GM19351 (cell line): ENCODE data around the gene BAG5.
A peak's percentile ranks its signal among the peaks of the same experiment; 100 is the strongest.
"Not testable (repeated sequence)": the region's sequence is repeated elsewhere in the genome, so short reads cannot be mapped to it uniquely, and the experiment has no call there.

Source experiments
- ATAC-seq: cut with Tn5 transposase; IDR thresholded peaks from one replicate; pipeline ENCODE4 v1.9.1; 2021; ENCODE audit warnings: mild to moderate bottlenecking, moderate library complexity; ENCODE audit not compliant: unreplicated experiment

The BAG5 gene

DNA sequence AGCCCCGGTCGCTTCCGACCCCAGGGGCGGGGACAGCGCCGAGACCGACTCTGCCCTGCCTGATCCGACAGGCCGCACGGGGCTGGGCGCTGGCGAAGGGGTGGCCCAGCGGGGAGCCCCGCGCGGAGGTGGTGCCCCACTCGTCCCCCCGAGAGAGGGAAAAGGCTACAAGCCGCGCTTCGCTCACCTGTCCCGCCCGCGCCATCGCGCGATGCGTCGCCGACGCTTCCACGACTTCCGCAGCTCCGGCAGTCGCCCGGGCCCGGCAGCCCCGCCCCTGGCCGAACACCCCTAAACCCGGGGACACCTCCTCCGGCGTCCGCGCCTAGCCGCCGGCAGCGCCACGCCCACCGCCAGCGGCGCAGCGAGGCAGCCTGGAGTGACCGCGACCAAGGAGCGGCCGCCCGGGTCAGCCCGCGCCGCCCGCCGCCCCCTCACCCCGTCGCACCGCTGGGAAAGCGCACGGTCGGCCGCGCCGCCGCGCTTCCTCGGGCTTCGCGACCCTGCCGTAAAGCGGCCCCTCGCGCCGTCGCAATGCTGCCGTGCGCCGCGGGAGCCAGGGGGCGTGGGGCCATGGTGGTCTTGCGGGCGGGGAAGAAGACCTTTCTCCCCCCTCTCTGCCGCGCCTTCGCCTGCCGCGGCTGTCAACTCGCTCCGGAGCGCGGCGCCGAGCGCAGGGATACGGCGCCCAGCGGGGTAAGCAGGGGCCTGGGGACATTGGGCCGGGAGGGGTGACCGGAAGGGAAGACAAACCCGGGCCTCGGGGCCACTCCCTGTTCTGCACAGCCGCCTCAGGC, at the start of gene BAG5, which contains the start of gene COA8:
BAG5 (minus strand) TSS at position 229 of the 797 bp plus-strand sequence. CDS start 1,493 bp downstream, outside the sequence.
COA8 (plus strand) TSS at position 532 of the 797 bp plus-strand sequence; CDS start at position 574, 42 bp downstream.
- peak; percentile 81 for ATAC-seq

DNA sequence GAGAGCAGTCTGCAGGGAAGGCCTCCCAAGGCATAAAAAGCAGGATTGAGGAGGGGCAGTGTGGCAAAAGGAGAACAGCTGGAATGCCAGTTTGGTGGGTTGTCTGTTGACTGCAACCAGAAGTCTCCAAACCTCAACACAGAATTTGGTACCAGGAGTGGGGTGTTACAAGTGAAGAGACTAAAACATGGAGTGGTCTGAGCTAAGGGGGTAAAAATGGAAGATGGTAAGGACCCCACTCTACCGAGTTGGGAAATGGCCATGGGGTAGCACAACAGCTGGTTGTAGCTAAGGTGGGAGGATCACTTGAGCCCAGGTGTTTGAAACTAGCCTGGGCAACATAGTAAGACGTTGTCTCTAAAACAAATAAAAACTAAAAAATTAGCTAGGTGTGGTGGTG, 48.8 kb upstream of the BAG5 start:
- ATAC-seq = no peak

- not testable (repeated sequence) for ATAC-seq
Observed at GRCh38 chr14:103609081-103609480, 46.6 kb upstream of the BAG5 start.

DNA sequence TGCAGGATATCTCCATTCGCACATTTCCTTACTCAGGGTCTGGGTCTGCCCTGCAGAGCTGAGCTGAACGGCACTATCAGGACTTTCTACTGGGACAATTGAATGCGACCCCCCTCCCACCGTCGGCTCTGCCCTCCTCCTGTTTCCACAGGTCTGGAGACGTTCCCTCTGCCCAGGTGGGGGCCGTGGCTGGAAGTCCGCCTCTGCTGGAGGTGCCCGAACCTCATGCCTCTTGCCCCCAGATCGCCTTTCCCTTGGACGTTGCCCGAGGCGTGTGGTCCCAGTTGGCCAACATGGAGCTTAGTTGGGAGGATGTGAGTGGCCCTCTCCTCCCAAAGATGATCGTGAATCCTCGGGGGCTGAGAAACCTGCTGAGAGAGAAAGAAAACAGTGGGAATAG, 45.4 kb upstream of the BAG5 start:
- no peak for ATAC-seq

- peak; percentile 74 for ATAC-seq
Observed at GRCh38 chr14:103606963-103607668, 44.7 kb upstream of the BAG5 start.

GRCh38 chr14:103604620-103605019, 42.2 kb upstream of the BAG5 start:
- ATAC-seq = no peak

- ATAC-seq = no peak
Observed at GRCh38 chr14:103600503-103600902, 38.0 kb upstream of the BAG5 start.

DNA sequence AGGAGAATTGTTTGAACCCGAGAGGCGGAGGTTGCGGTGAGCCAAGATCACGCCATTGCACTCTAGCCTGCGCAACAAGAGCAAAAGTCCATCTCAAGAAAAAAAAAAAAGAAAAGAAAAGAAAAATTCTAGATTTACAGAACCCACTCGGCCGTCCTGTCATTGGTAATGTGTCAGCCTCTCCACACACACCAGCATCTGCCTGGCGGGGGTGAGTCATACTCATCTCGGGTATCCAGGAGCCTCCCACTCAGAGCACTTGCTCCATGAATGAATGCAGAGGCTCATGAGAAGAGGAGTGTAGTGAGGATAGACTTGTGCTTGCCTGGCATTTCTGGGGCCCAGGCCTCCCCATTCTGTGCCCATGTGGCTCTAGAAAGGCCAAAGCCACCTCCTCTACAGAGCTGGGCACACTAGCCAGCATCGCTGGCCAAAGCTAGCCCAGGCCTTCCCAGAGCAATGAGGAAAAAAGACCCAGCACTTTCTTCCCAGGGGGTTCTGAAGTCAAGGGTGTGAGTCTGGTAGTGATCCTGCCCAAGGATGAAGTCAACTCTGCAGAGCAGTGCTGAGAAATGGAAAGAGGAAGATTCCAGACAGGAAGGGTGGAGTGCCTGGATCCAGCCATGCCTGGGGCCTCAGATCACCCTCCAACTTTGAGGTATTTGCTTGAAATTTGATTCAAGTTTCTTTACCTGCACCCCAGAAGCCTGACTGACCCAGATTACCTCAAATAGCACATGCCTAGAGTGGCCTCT, 35.3 kb upstream of the BAG5 start:
- ATAC-seq = no peak

DNA sequence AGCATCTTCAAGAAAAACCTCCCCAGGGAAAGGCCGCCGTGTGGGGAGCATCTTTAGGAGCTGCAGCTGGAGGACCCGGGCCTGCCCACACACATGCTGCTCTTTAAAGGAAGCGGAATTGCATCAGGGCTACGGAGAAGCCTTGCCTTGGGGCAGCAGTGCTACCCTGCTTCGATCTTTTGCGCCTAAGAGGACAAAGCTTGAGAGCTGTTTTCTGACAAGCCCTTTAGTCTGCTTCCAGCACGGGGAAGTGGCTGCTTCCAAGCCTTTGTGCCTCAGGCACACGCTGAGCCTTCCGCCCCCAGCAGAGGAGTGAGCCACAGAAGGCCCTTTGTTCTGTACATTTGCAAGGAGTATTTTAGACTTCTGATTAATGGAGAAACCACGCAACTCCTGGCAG, 31.8 kb upstream of the BAG5 start:
- no peak for ATAC-seq

GRCh38 chr14:103593577-103593976, 31.1 kb upstream of the BAG5 start:
- peak; percentile 81 for ATAC-seq

- ATAC-seq = no peak
Observed at GRCh38 chr14:103584326-103584915, 22.0 kb upstream of the BAG5 start.

DNA sequence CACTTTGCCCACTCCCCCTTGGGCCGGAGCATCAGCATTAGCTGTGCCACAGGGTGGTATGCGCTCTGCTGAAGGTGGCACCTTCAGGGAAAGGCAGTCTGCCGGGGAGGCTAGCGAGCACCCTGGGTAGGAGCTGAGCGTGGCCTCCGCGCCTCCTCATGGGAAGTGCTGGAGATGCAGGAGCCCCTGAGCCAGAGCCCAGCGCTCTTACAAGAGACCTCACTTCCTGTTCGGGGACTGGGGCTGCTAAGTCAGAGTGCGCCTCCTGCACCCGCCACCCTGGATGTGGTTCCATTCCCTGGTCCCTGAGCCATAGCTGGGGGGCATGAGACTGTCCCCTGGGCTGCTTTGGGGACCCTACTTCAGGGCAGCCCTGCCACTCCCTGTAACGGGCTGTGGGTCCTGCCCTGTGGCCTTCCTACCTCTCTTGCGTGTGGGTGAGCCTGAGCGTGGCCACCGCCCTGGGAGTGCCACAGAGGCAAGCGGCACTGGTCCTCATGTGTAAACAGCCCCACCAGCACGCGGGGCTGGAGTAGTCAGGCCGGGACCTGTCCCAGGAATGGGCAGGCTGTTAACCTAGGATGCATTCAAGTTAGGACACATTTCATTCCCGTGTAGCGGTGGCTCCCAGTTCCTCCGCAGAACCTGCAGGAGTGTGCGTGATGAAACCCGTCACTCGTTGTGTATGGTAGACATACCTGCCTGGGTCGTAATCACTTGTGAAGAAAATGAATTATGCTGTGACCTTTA, 19.7 kb upstream of the BAG5 start:
- no peak for ATAC-seq

DNA sequence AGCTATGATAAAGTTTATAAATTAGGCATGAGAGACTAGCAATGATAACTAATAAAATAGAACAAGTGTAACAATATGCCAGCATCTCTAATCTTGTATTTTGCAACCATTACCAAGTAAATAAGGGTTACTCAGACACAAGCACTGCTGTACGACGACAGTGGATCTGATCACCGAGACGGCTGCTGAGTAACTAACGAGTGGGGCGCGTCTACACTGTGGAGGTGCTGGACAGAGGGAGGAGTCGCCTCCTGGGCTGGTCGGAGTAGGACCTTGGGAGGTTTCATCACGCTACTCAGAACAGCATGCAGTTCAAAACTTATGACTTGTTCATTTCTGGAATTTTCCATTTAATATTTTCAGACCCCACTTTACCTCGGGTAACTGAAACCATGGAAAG, 18.7 kb upstream of the BAG5 start:
- no peak for ATAC-seq

DNA sequence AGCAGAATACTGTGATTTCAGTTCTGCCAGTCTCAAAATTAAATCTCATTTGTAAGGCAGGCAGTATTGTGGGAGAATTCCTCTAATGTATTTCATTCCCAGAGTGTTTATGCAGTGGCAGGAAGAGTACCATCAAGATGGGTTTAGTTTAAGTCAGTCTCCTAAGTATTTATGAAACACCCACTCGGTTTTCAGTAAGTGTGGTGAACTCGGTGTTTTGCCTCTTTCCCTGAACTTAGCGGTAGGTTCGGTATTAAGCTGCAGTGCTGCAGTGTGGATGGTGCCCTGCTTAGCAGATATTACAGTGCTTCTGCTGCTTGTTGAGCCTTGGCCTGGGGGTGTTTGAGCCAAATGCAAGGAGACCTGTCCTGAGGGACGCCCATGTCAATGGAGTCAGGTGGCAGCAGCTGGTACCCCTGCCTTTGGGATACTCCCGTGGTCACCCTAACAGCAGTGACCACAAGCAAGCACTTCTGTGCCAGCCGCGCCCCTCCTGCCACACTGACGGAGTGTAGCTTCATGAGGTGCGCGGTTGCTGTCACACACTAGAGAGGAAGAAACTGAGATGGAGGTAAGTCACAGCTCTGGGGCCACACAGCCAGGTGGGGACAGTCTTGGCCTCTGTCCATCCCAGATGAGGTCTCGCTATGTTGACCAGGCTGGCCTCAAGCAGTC, 16.1 kb upstream of the BAG5 start:
- no peak for ATAC-seq

GRCh38 chr14:103576371-103577024, 14.0 kb upstream of the BAG5 start:
- ATAC-seq = no peak

GRCh38 chr14:103574707-103575285, 12.3 kb upstream of the BAG5 start:
- no peak for ATAC-seq

DNA sequence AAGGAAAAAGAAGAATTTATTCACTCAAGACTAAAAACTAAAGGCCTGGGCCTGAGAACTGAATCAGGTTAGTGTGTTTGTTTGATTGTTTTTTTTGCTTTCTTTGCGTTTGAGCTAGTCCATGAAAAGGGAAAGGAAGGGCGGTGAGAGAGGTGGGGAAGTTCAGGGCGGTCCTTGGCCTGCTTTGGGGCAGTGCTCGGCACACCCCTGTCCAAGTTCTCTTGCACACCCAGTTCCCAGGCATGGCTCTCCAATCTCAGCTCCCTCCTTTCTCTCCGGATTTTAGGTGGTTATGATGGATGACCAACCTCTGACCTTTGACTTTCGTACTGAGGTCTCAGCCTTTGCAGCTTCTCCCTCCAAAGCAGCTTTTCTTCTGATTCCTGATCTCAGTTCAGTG, 11.6 kb upstream of the BAG5 start:
- ATAC-seq = no peak

DNA sequence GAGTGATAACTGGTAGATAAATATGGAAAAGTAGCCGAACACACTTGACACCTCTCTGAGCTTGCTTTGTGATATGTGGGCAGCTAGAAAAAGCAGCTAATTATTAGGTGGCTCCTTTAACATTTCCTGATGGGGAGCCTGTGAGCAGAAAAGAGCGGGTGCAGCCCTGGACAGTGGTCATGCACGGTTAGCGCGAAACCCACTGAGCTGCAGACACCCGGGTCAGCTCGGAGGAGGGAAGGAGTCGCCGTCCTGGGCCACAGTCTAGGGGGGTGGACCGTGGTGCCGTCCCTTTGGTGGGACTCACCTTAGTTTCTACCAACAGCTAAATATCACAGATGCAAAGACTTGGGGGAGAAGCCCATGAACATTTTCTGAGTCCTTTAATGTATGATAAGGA, 7.0 kb upstream of the BAG5 start:
- no peak for ATAC-seq

GRCh38 chr14:103568952-103569351, 6.5 kb upstream of the BAG5 start:
- no peak for ATAC-seq
